ENCODE measurements around the gene SDHAF1. TPM values are rescaled to one million over a fixed set of nuclear protein-coding genes. Genes with fewer than 3 reads are reported as not detected.

The SDHAF1 gene
- total RNA-seq, 2 donors from 2014 or later, result 25.2 to 31.6 TPM

GRCh38 chr19:35966771-35967170, 28.2 kb upstream of the SDHAF1 start:
- intact Hi-C loops (cut with DNase I), result no loop called here
- H3K4me3 ChIP-seq, result no peak overlapping the region
- H3K4me1 ChIP-seq, result no peaks in the 10 kb centered on the region
- H3K27ac ChIP-seq, result no peak overlapping the region
- H3K9me3 ChIP-seq, result no peaks in the 10 kb centered on the region
- H3K9ac ChIP-seq (ENCODE audit: low read depth in 2 of 2, low read length in 2 of 2), result no peak overlapping the region
- no peak for DNase-seq
- no peak for TF ChIP-seq CTCF (IDR thresholded peaks at IDR 0.05)
- H3K27me3 ChIP-seq, result no peaks in the 10 kb centered on the region
- H3K36me3 ChIP-seq, result no peaks in the 10 kb centered on the region

GRCh38 chr19:35973487-35973886, 21.5 kb upstream of the SDHAF1 start:
- Histone ChIP-seq H3K27ac (no peak overlapping the region), H3K4me3 (no peak overlapping the region), H3K9ac (ENCODE audit: low read depth in 2 of 2, low read length in 2 of 2) (no peak overlapping the region), H3K9me3 (no peaks in the 10 kb centered on the region), H3K36me3 (no peaks in the 10 kb centered on the region), H3K4me1 (no peaks in the 10 kb centered on the region), H3K27me3 (no peaks in the 10 kb centered on the region)
- no peak for TF ChIP-seq CTCF (IDR thresholded peaks at IDR 0.05)
- DNase-seq, result no peak
- intact Hi-C loops (cut with DNase I), result no loop called here

GRCh38 chr19:35975608-35976214, 19.3 kb upstream of the SDHAF1 start:
- Histone ChIP-seq H3K4me1 (no peaks in the 10 kb centered on the region), H3K27ac (no peak overlapping the region), H3K4me3 (no peak overlapping the region), H3K27me3 (no peaks in the 10 kb centered on the region), H3K9ac (ENCODE audit: low read depth in 2 of 2, low read length in 2 of 2) (no peak overlapping the region), H3K36me3 (no peaks in the 10 kb centered on the region), H3K9me3 (no peaks in the 10 kb centered on the region)
- intact Hi-C loops (cut with DNase I), result no loop called here
- no peak for DNase-seq
- no peak for TF ChIP-seq CTCF (IDR thresholded peaks at IDR 0.05)

- intact Hi-C loops (cut with DNase I), result no loop called here
- DNase-seq, result no peak
- Histone ChIP-seq H3K4me3 (no peak overlapping the region), H3K9ac (ENCODE audit: low read depth in 2 of 2, low read length in 2 of 2) (no peak overlapping the region), H3K27me3 (no peaks in the 10 kb centered on the region), H3K27ac (no peak overlapping the region), H3K9me3 (no peaks in the 10 kb centered on the region), H3K36me3 (no peaks in the 10 kb centered on the region), H3K4me1 (no peaks in the 10 kb centered on the region)
- TF ChIP-seq CTCF (IDR thresholded peaks at IDR 0.05), result no peak
Measured at GRCh38 chr19:35977446-35978222, 17.4 kb upstream of the SDHAF1 start.

GRCh38 chr19:35978271-35978670, 16.7 kb upstream of the SDHAF1 start:
- H3K4me1 ChIP-seq, result no peaks in the 10 kb centered on the region
- DNase-seq, result no peak
- intact Hi-C loops (cut with DNase I), result no loop called here
- no peaks in the 10 kb centered on the region for H3K36me3 ChIP-seq
- no peak overlapping the region for H3K27ac ChIP-seq
- TF ChIP-seq CTCF (IDR thresholded peaks at IDR 0.05), result no peak
- H3K4me3 ChIP-seq, result no peak overlapping the region
- H3K9me3 ChIP-seq, result no peaks in the 10 kb centered on the region
- H3K9ac ChIP-seq (ENCODE audit: low read depth in 2 of 2, low read length in 2 of 2), result no peak overlapping the region
- no peaks in the 10 kb centered on the region for H3K27me3 ChIP-seq
